Caki2 (cell line): Measurements from ENCODE around the gene INPP5A. TPM values are rescaled to one million over a fixed set of nuclear protein-coding genes. Genes with fewer than 3 reads are reported as not detected.
"Not testable (repeated sequence)": the region's sequence is repeated elsewhere in the genome, so short reads cannot be mapped to it uniquely, and the experiment has no call there.

Source experiments
- DNase-seq: peaks from one replicate; pipeline ENCODE4 v3.0.0-alpha.2; 2015; ENCODE audit warnings: low read depth
- in situ Hi-C: cut with HindIII; loops from 2 replicates; pipeline ENCODE4 v1.10.0; 2016; ENCODE audit warnings: low sequenced_read_pairs, low pct_unique_long_range_greater_than_20kb, mixed read lengths
- total RNA-seq: library from RNA; depleted of rRNA; stranded (reverse); fragments of >200 nt; shearing (Covaris generic); gene quantifications from 2 replicates; pipeline ENCODE4 v1.2.3, GENCODE V29; 2014; ENCODE audit warnings: low replicate concordance

Gene INPP5A
- total RNA-seq, 1 experiment from 2014 or later, result 21.2 TPM

DNA sequence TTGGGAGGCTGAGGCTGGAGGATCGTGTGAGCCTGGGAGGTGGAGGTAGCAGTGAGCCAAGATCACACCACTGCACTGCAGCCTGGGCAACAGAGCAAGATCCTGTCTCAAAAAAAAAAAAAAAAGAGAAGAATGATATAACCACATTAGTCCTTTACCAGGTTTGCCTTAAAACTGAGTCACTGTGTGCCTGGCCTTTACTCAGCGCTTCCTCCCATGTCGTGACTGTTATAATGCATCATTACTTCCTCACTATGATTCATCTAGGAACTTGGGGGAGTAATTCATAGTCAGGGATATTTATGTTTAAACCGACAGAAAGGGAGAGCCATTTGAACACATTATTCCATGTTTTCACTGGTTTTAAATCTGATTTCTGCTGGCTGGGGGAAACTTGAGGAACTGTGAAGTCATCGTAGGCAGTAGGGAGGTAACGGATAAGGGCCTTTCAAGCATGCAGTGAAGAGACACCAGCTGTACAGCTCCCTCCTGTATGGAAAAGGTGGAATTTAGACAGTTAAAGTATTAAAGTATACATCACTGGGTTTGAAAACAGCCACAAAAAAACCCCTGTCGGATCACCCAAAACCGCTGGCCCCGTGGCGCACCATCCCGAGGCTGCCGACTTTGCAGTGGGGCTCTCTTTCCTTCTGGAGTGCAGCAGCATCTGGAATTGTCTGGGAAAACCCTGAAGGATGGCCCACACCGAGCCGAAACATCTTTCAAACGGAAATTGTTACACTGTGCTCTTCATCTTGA lies 128.5 kb downstream of the INPP5A start:
- in situ Hi-C loops, result no loop called here
- DNase-seq, result peak; percentile 87

DNA sequence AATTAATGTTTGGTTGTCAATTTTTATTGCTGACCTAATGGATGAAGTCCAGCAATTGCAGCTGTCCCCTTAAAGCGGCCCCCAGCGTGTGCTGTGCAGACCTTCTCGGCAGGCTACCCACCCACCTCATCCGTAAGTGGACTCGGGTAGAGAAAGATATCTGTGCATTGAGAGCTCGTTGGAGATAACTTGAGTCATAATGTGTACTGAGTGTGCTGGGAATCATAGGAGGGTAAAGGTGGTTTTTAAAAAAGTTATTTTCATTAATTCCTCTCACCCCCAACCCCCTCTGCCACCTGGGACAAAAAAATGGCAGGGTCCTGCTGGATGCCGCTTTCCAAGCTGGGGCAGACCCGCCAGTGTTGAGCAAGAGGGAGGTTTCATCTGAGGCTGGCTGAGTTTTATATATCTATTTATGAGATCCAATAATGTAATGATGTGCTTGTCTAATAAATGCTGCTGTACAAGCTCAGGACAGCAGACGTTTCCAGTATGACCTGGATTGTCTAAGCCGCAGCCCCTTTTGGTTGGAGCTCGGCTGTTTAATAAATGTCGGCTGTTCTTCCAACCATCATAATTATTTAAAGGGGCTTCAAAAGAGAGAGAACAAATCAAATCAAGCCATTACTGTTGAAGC lies 129.2 kb downstream of the INPP5A start:
- in situ Hi-C loops, result no loop called here

DNA sequence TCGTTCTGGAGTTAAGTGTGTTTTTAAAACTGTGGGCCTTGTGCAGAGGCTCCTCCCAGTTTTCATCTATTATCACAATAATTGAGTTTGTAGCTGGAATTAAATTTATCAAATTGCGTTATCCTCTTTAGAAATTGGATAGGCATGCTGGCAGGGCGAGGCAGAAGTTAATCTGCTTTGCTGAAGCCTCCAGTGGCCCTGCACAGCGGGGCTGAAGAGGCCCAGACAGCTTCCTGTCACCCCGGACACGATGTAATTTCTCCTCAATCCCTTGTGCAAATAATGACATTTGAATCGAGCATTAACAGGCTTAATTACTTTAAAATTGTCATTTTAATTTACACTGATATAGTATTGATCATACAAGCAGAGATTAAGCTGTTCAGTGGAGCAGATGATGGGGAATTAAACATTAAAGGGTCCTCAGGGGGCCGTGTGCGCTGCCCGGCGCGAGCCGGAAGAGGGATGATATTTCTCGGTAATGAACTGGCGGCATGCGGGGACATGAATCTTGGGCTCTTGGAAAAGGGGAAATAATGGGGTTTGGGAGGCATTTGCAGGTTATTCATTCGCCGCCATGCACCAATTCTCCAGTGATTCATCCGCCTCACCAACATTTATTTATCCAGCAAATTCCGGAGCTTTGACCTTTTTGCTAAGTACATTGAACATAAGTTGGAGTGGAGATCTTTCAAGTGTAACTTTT lies 129.9 kb downstream of the INPP5A start:
- in situ Hi-C loops, result no loop called here
- DNase-seq, result peak; percentile 93

More for the DNA sequence above, 129.2 kb downstream of the INPP5A start:
- DNase-seq, result no peak

DNA sequence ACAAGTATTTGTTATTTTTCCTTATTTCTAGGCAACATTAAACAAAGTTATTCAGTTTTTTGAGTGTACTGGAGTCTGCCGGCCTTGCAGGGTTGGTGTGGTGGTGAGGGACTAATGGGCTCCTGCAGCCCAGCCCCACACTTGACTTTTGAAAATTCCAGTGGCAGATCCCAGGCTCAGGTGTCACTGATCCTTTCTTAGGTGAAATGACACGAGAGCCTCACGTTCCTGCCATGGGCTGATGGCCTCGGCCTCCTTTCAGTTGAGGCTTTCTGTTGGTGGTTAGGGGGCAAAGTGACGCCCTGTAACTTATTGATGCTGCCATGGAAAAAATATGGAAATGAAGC lies 130.4 kb downstream of the INPP5A start:
- in situ Hi-C loops, result no loop called here

DNA sequence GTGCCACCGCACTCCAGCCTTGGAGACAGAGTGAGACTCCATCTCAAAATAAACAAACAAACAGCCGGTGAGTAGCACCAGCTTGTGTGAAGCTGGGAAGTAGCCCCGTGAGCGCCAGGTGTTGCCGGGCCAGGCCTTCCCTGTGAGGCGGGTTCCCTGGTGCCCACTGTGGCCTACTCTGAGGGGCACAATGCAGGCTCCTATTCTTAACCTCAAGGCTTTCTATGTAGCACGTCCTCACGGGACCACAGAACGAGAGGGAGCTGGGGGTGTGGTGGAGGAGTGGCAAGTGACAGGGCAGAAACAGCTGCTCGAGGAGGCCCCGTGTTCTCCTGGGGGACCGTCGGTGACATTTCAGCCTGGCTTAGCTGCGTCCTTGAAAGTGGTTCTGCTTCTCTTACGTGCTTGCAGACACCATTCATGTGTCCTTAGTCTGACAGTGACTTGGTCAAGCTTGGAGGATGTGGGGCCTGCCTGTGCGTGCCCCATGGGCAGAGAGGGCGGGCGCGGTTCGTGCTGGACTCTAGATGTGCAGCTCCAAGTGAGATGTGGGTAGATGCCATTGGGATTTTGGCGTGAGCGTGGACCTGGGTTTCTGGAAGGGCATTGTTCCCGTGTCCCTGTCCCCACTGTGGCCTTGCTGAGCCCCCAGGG lies 131.7 kb downstream of the INPP5A start:
- in situ Hi-C loops, result no loop called here

More for the DNA sequence above, 130.4 kb downstream of the INPP5A start:
- no peak for DNase-seq

DNA sequence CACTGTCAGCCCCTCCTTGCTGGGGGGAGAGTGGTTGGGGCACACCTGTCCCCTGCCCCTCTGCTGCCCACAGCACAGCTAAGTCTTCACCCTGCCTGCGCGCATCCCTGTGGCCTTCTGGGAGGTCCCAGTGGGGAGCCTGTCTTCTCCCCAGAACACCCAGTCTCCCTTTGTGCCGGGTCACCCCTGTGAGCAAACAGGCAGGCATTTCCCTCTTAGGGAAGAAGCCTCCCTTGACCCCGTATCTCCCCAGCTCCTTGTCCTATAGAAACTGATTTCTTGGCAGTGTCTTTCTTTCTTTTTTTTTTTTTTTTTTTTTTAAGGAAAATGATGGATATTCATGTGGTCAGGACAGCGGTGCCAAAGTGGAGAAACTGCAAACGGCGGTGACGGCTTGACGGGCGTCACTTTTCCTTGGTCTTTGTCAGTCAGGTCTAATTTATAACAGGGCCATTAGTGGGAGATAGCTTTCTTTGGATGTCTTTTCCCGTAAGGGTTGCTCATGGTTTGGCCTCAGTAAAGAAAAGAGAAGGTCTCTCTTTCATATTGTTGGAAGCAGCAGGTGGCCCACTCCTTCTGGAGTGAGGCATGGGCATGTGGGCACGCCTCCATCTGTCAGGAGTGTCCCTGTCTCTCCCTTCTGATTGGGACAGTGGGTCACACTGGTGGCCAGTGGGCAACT lies 133.1 kb downstream of the INPP5A start:
- in situ Hi-C loops, result no loop called here
- DNase-seq, result no peak

More for the DNA sequence above, 131.7 kb downstream of the INPP5A start:
- DNase-seq, result no peak

DNA sequence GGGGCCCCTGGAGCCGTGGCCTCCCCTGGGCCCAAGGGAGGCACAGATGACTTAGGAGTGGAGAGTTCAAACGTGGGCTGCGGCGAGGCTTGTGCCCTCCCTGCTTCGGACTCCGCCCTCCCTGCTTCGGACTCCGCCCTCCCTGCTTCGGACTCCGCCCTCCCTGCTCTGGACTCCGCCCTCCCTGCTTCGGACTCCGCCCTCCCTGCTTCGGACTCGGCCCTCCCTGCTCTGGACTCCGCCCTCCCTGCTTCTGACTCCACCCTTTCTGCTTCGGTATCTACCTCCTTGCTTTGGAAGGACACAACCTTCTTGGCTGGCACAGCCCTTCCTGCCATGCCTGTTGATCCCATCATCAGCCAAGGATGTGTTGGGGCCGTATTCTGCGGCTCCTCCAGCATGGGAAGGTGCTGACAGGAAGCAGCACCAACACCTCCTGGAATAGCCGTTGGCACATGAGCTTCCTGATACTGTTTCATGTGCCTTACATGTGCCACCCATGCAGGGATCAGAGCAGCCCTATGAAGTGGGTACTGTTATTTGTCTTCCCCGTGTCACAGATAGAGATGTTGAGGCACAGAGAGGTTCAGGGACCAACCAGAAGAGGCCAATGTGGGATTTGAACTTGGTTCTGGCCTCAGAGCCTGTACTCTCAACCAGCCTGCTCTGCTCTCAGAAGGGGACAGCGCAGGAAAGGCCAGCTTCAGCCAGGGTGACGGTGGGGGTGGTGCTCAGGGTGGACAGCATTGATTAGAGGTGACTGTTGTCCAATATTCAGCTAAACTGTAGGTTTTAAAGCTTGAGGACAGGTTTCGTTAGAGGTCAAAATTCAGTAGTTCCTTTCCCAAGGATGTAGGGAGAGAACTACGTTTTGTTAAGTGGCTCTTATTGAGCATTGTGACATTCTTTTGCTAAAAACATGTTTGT lies 133.9 kb downstream of the INPP5A start:
- in situ Hi-C loops, result no loop called here
- DNase-seq, result no peak

DNA sequence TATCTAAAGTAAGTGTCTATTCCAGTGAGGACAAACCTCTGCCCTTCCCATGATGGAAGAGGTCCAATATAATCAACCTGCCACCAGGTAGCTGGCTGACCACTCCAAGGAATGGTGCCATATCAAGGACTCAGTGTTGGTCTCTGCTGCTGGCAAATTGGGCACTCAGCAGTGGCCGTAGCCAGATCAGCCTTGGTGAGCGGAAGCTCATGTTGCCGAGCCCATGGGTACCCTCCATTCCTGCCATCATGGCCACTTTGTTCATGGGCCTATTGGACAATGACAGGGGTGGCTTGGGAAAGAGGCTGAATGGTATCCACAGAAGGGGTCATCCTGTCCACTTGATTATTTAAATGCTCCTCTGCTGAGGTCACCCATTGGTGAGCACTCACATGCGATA lies 136.2 kb downstream of the INPP5A start:
- in situ Hi-C loops, DNase-seq: not testable (repeated sequence)

DNA sequence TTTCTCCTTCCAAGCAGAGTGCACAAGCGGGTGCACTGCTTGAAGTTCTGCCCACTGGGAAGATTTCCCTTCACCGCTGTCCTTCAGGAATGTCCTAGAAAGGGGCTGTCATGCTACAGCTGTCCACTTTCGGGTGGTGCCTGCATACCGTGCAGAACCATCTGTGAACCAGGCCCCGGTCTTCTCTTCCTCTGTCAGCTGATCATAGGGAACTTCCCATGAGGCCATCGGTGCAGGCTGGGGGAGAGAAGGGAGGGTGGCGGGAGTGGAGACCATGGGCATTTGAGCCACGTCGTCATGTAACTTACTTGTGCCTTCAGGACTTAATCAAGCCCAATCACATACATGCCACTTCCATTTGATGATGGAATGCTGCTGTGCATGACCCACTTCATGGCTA lies 136.7 kb downstream of the INPP5A start:
- DNase-seq, result no peak
- in situ Hi-C loops, result no loop called here

DNA sequence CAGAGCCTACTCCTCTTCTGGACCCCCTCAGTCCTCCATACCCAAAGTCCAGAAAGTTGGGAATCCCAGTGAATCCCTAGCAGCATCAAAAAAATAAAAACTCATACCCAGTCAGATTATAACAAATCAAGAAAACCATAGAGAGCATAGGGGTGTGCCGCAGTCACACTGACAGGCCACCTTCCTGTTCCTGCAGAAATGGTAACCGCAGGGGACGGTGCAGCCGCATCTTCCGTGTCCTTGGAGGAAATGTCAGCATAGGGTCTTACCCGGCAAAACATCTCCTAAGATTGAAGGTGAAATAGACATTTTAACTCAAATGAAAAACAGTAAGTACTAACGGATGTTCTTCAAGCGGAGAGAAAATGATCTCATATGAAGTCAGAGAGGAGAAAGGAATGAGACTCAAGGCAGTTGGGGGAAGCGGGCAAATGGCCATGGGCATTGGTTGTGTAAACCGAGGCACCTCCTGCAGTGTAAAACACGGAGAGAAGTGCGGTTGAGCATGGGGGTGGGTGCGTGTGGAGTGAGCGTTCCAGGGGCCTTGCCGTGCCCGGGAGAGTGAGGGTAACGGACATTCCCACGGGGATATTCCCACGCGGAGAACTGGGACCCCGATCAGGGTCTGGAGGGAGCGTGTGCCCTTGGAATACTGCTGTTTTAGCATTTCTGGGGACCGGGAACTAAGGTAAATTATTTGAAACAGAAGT lies 137.6 kb downstream of the INPP5A start:
- no peak for DNase-seq
- in situ Hi-C loops, result no loop called here

DNA sequence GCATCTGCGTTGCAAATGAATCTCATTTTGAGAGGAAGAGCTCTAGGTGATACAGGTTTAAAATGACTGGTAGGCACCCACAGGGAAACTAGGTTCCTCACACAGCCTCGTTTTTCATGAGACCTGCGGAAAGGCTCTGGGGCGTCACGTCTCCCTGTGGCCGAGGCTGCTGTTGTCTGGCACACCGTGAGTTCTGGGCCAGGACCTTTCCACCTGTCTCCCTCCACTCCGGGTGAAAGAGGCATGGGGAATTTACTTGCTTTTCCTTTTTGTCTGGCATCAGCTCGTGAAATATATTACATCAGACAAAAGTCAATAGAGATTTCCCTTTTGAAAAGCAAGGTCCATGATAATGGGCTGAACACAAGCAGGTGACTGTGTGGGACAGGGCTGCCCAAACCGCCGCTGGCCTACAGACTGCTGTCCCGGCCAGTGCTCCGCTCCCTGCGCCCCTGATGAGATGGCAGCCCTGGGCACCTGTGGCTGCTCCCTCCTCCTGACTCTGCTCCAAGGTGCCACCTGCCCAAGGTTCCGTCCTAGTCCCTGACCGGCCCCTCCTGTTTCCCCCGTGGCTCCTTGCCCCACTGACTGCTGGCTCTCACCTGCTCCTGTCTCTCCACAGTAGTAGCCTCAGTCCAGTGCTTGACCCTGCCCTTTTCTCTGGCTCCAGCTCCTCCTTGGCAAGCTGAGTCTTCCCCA lies 138.8 kb downstream of the INPP5A start:
- in situ Hi-C loops, result no loop called here

DNA sequence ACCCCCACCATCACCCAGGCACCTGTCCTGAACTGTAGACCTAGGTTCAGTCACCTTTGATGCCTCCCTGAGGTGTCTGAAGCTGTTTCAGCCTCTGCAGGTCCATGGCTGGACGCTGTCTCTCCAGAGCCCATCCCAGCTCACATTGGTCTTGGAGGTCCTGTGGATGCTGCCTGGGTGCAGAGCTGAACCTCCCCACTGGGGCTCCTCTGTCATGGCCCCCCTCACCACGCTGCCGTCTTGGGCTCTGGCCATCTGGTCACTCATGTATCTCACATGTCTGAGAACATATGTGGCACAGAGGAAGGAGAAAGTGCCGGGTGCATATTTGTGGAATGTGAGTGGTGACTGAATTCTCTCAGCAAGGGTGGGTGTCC lies 139.5 kb downstream of the INPP5A start:
- no peak for DNase-seq
- in situ Hi-C loops, result no loop called here

More for the DNA sequence above, 138.8 kb downstream of the INPP5A start:
- no peak for DNase-seq

DNA sequence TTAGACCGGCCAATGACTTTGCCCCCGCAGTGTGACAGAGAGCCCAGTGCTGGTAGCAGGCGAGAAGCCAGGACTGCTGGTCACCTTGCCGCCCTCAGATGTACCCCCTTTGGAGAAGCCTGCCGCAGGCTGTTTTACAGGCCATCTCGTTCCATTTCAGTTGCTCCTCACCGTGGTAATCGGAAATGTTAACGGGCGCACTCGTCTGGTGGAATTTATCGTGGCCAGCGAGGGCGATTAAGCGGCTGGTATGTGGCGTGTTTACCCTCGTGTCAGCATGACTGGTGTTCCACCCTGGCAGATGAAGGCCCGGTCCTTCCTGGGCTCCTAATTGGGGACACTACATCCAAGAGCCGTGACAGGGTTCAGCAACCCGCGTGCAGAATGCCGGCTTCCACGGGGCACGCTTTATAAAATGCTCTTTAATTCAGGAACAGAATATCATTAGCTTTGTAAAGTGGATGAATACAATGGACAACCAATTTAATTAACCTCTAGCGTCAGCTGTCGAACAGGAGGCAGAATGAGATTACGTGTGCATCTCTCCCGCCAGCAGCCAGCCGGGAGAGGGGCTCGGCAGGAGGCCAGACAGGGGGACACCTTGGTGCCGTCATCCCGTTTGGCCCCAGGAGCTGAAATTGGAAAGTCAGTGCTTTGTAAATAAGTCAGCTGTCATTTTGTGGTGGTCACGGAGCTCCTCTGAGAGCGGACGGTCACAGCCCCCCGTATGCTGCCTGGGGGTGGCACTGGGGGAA lies 140.1 kb downstream of the INPP5A start:
- DNase-seq, result peak; percentile 29
- in situ Hi-C loops, result no loop called here

DNA sequence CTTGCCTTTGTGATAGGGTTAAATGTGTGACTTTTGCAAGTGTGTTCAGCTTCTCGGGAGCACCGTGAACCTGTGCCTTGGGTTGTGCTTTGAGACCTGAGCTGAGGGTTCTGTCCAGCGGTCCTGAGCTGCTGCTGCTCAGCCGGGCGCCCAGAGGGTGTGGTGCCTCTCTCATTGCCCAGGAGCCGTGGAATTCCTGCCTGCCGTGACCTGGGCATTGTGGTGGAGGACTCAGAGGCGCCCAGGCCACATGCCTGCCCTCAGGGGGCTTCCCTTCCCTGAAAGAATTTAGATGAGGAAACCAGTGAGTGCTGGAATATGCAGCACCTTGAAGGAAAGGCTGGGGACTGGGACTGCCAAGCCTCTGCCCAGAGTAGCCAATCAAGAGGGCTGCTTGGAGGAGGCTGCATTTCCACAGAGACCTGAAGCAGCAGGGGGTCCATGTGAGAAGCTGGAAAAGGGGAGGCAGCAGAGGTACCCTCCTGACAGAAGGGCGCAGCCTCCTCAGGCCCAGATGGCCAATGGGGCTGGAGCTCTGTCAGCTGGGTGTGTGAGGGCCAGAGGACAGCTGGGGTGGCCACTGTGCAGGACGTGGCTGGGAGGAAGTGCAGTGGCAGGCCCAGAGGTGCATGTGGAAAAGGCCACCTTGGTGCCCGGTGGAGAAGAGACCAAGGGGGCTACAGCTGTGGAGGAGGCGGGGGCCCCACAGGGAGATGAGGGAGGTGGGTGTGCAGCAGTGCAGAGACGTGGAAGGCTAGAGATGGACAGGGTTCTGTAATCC lies 141.0 kb downstream of the INPP5A start:
- in situ Hi-C loops, result no loop called here
- DNase-seq, result no peak

DNA sequence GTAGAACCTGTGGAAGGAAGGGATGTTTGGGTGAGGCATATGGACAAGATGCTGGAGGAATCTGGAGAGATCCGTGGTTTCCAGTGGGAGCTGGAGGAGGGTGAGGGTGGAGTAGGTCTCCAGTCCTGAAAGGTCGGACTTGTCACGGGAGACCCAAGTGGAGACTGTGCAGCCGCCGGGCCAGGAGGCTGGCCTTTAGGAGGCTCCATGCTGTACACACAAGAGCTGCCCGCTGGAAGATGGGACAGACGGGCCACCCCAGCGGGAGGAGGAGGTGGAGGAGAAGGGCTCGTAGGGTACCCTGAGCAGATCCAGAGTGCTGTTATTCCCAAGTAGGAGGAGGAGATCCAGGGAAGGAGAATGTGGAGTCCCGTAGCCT lies 141.6 kb downstream of the INPP5A start:
- no peak for DNase-seq
- in situ Hi-C loops, result no loop called here
